Neuron (in vitro differentiated cells): ENCODE results near the gene NME9.

ENCODE experiments used
- H2AFZ ChIP-seq: one replicate; pipeline ENCODE4 v1.6.1; 2013; ENCODE audit warnings: low read depth, mild to moderate bottlenecking, inconsistent platforms, low read length, moderate library complexity
- H3K27me3 ChIP-seq: one replicate; pipeline ENCODE4 v1.6.1; 2013; ENCODE audit warnings: low read length; ENCODE audit not compliant: insufficient read depth
- H3K36me3 ChIP-seq: one replicate; pipeline ENCODE4 v1.6.1; 2013; ENCODE audit warnings: low read length; ENCODE audit not compliant: insufficient read depth
- H3K4me1 ChIP-seq: one replicate; pipeline ENCODE4 v1.6.1; 2013; ENCODE audit warnings: low read length; ENCODE audit not compliant: insufficient read depth
- H3K4me3 ChIP-seq: 2 replicates; pipeline ENCODE4 v1.5.1; 2013; ENCODE audit warnings: mild to moderate bottlenecking, low read length, moderate library complexity
- H3K9me3 ChIP-seq: one replicate; pipeline ENCODE4 v1.6.1; 2013; ENCODE audit warnings: low read length

NME9 gene

DNA sequence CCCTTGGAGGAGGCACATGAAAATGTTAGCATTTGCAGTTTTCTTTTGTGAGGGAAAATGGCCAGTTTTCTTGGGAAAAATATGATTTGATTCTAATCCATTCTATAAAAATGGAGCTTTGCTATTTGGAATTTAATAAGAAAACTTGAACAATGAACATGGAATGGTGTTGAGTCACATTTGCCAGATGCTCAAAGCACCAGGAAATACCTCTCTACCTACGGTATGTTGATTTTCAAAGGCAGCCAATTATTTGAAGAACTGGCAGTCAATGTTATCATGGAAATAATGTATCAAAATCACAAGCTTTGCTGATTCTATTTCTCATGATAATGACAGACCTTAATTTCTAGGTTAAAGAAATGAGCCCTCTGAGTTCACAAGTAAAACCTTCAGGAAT, 14.9 kb downstream of the NME9 start:
- H2AFZ ChIP-seq, result no peak overlapping the region
- no peaks in the 10 kb centered on the region for H3K4me1 ChIP-seq
- H3K4me3 ChIP-seq, result no peak overlapping the region
- no peaks in the 10 kb centered on the region for H3K36me3 ChIP-seq
- no peaks in the 10 kb centered on the region for H3K9me3 ChIP-seq
- no peaks in the 10 kb centered on the region for H3K27me3 ChIP-seq

DNA sequence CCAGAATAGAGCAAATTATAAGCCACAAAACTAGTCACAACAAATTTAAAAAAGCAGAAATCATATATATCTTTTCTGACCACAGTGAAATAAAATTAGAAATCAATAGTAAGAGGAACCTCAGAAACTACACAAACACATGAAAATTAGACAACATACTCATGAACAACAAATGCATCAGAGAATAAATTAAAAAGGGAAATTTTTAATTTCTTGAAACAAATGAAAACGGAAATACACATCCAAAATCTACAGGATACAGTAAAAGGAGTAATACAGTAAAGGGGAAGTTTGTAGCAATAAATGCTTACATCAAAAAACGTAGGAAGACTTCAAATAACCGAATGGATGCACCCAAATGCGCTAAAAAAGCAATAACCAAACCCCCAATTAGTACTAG, 19.2 kb downstream of the NME9 start:
- Histone ChIP-seq H3K4me3 (no peak overlapping the region), H3K36me3 (no peaks in the 10 kb centered on the region), H3K9me3 (peaks cover 5% of the 10 kb centered on the region), H2AFZ (no peak overlapping the region), H3K4me1 (no peaks in the 10 kb centered on the region), H3K27me3 (no peaks in the 10 kb centered on the region)

DNA sequence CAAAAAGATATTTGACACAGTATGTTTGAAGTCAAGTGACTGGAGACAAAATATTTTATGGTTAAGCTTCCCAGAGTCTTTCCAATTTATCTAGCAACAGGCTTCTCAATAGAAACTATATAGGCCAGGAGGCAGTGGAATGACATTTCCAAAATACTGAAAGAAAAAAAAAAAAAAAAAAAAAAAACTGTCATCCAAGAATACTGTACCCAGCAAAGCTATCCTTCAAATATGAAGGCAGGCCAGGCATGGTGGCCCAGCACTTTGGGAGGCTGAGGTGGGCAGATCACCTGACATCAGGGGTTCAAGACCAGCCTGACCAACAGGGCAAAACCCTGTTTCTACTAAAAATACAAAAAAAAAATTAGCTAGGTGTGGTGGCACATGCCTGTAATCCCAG, 20.9 kb downstream of the NME9 start:
- peaks cover 5% of the 10 kb centered on the region for H3K9me3 ChIP-seq
- no peaks in the 10 kb centered on the region for H3K4me1 ChIP-seq
- no peaks in the 10 kb centered on the region for H3K36me3 ChIP-seq

DNA sequence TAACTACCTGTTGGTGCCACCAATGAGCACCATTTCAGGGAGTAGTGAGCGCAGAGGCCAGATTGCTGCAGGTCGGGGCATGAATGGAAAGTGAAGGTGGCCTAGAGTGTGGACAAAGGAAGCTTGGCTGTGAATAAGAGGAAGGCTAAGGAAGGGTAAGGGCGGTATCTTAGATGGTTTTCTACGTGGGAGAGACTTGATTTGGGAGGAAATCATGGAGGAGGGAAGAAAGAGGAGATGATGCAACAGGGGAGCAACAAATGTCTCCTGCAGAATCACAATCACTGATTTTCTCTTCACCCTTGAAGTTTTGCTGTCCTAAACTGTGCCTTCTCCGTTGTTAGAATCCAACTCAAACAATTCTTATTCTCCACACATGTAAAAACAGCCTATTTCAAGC, 21.8 kb downstream of the NME9 start:
- H3K36me3 ChIP-seq, result no peaks in the 10 kb centered on the region
- no peak overlapping the region for H3K4me3 ChIP-seq
- peaks cover 5% of the 10 kb centered on the region for H3K9me3 ChIP-seq
- H3K4me1 ChIP-seq, result no peaks in the 10 kb centered on the region
- no peak overlapping the region for H2AFZ ChIP-seq
- H3K27me3 ChIP-seq, result no peaks in the 10 kb centered on the region

More for the DNA sequence above, 20.9 kb downstream of the NME9 start:
- H3K27me3 ChIP-seq, result no peaks in the 10 kb centered on the region
- no peak overlapping the region for H3K4me3 ChIP-seq
- H2AFZ ChIP-seq, result no peak overlapping the region

DNA sequence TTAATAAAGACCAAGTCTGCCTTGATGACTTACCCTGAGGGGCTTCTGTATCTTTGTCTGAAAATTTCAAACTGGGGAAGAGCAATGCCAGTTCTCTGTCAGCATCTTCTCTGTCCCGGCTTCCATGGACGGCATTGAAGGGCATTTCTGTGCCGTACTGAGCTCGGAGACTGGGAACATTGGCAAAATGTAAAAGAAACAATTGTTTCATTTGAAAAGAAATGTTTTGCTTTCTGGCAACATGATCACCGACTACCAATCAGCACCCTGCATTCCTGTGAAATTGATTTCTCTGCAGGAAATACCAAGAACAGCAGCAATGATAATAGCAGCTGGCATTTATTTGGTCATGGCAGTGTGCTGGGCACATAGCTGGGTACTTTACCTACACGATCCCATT, 26.2 kb downstream of the NME9 start:
- H3K36me3 ChIP-seq, result peaks cover 6% of the 10 kb centered on the region
- peaks cover 5% of the 10 kb centered on the region for H3K9me3 ChIP-seq
- H3K4me1 ChIP-seq, result no peaks in the 10 kb centered on the region
- no peak overlapping the region for H2AFZ ChIP-seq
- no peaks in the 10 kb centered on the region for H3K27me3 ChIP-seq
- no peak overlapping the region for H3K4me3 ChIP-seq

DNA sequence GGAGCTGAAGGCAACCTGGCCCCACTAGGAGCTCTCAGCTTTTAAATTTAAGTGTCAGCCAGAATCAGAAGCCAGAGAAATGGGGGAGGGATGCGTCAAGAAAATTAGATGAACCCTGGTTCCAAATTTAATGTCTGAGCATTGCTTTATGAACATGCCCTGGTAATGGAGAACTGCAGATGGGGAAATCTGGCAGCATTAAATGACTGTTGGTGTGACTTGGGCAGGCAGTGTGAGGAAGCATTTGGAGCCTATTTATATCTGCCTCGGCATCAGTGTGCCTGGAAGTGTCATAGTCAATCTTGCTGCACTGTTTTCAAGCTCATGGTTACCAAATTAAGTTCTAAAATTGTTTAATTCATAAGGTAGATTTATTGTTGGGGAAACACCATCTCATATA, 29.0 kb downstream of the NME9 start:
- H3K4me3 ChIP-seq, result no peak overlapping the region

DNA sequence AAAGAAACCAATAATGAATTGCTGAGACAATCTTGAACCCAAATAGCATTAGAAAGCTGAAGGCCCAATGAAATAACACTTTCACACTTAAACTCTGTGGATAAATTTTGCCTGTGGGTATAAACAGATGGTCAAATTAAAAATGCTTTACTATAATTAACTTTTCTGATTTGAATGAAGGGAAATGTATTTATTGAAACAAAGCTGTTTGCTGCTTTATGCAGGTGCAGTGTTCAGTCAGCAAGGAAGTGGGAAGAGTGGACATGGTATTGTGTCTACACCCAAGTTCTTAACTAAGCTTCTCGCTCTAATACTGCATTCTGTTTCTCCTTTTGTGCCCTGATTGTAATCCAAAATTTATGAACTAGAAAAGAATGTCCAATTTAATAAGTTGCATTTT, 31.8 kb downstream of the NME9 start:
- no peaks in the 10 kb centered on the region for H3K4me1 ChIP-seq
- H3K4me3 ChIP-seq, result no peak overlapping the region
- H3K36me3 ChIP-seq, result peaks cover 46% of the 10 kb centered on the region
- H3K9me3 ChIP-seq, result no peaks in the 10 kb centered on the region
- H2AFZ ChIP-seq, result no peak overlapping the region
- H3K27me3 ChIP-seq, result no peaks in the 10 kb centered on the region

More for the DNA sequence above, 29.0 kb downstream of the NME9 start:
- peaks cover 29% of the 10 kb centered on the region for H3K36me3 ChIP-seq
- H3K9me3 ChIP-seq, result no peaks in the 10 kb centered on the region
- H2AFZ ChIP-seq, result no peak overlapping the region
- no peaks in the 10 kb centered on the region for H3K4me1 ChIP-seq
- no peaks in the 10 kb centered on the region for H3K27me3 ChIP-seq

DNA sequence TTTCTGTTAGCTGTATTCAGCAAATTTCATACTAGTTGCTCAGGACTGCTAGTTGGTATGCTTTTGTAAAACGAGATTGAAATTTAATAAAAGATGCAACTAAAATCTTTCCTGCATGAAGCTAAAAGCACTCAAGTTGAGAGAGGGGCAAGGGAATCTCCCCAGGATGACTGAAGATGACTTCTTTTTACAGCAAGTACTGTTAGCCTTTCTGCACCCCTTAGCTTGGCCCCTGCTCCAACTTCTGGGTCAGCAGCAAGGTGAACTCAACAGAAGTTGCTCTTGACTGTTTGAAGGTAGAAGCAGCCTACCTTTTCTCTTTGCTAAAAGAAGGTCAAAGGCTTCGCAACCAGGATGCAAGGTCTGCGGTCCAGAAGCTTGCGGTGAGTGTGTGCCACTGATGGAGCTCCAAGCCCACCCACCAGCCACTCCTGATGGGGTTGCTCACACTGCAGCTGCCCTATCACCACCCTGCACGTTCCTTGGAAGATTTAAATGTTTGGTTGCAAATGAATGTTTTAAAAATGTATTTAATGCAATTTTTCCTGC, 32.5 kb downstream of the NME9 start:
- no peaks in the 10 kb centered on the region for H3K27me3 ChIP-seq
- H3K4me3 ChIP-seq, result no peak overlapping the region
- no peaks in the 10 kb centered on the region for H3K4me1 ChIP-seq
- H3K36me3 ChIP-seq, result peaks cover 53% of the 10 kb centered on the region
- H2AFZ ChIP-seq, result no peak overlapping the region
- H3K9me3 ChIP-seq, result no peaks in the 10 kb centered on the region

DNA sequence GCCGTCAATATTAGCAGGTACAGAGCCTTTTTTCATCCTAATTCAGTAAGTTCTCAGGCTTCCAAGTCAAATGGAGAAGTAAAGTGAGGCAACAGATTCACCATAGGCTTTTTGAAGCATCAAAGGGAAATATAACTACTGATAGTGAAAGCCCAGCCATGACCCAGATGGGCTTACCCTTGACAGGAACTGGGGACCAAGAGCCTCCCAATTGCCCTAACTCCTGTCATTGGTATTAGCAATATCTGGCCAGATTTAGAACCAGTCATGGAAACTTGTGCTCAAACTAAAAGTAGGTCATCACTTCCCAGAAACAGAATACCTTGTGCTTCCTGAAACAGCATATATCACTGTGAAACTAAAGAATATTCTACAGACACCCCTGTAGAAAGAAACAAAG, 33.0 kb downstream of the NME9 start:
- Histone ChIP-seq H2AFZ (no peak overlapping the region), H3K9me3 (no peaks in the 10 kb centered on the region), H3K4me3 (no peak overlapping the region), H3K4me1 (no peaks in the 10 kb centered on the region), H3K36me3 (peaks cover 55% of the 10 kb centered on the region), H3K27me3 (no peaks in the 10 kb centered on the region)

DNA sequence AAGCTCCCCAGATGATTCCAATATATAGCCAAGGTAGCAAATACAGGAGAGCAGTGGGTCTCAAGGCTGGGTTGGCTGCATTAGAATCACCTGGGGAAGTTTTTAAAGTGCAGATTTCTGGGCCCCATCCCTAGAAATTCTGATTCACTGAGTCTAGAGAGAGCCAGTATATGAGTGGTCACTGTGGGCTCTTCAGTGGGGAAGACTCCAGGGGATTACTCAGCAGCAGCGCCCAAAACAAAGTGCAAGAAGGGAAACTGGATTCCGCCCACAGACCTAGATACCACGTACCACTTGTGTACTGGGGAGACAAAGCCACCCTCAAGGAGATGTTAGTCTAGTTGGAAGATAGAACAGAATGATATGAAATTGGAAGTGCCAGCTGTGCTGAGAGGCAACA, 40.0 kb downstream of the NME9 start:
- Histone ChIP-seq H3K4me3 (no peak overlapping the region), H3K27me3 (no peaks in the 10 kb centered on the region), H3K4me1 (no peaks in the 10 kb centered on the region), H2AFZ (no peak overlapping the region), H3K36me3 (peaks cover 72% of the 10 kb centered on the region), H3K9me3 (no peaks in the 10 kb centered on the region)

DNA sequence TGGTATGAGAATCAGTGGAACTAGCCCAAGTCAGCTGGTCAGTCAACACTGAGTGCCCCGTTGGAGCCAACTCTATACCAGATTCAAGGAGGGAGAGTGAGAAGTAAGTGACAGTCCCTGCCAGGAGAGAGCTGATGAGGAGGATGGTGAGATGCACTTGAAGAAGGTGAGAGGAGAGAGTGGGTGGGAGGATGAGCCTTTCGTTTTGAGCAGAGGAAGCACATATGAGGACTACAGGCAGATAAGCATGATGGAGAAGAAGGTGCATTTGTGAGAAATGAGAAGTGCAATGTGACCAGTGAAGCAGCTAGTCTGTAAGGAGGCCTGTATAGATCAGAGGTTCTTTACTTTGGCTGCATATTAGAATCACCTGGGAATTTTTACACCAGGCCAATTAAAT, 40.4 kb downstream of the NME9 start:
- H3K36me3 ChIP-seq, result peaks cover 76% of the 10 kb centered on the region

DNA sequence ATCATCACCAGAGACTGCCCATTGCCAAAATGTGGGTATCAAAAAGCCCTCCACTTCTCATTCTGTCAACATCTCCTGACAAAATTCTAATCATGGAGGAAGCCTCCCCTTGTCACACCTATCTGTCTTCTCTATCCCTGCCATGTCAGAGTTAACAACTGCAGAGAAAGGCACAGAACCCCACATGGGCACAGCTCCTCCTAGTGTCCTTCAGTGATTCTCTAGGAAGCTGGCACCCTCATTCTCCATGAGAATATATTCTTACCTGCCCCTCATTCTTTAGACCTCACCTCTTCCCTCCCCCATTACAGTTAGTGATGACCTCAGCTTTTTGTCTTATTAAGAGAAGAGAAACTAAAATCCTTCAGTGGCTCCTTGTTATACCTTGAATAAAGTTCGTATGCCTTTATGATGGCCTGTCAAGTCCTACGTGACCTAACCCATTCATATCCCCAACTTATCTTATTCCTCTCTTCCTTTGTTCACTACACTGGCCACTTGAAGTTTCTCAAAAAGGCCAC, 44.6 kb downstream of the NME9 start:
- H3K9me3 ChIP-seq, result no peaks in the 10 kb centered on the region
- no peaks in the 10 kb centered on the region for H3K4me1 ChIP-seq
- H3K4me3 ChIP-seq, result no peak overlapping the region
- H2AFZ ChIP-seq, result no peak overlapping the region
- no peaks in the 10 kb centered on the region for H3K27me3 ChIP-seq
- peaks cover 54% of the 10 kb centered on the region for H3K36me3 ChIP-seq

More for the DNA sequence above, 40.4 kb downstream of the NME9 start:
- Histone ChIP-seq H3K27me3 (no peaks in the 10 kb centered on the region), H2AFZ (no peak overlapping the region), H3K4me1 (no peaks in the 10 kb centered on the region), H3K4me3 (no peak overlapping the region), H3K9me3 (no peaks in the 10 kb centered on the region)

DNA sequence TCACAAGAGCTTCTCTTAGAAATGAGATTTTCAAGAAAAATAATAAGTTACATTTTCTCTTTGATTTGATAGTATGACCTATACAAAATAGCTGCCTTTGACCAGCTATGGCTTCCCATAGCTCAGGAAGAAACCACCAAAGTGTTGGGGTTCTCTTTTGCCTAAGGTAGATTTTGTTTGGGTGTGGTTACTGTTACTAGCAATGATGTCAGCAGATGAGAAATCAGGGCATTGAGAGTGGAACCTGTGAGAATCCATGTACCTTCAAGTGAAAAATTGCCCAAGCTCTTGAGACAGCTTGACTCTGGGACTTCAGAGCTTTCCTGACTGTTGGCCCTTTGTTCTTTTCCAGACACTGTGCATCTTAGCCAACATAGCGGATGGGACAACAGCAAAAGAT, 45.6 kb downstream of the NME9 start:
- Histone ChIP-seq H3K36me3 (peaks cover 48% of the 10 kb centered on the region), H2AFZ (no peak overlapping the region), H3K9me3 (no peaks in the 10 kb centered on the region), H3K27me3 (no peaks in the 10 kb centered on the region), H3K4me3 (no peak overlapping the region), H3K4me1 (no peaks in the 10 kb centered on the region)

DNA sequence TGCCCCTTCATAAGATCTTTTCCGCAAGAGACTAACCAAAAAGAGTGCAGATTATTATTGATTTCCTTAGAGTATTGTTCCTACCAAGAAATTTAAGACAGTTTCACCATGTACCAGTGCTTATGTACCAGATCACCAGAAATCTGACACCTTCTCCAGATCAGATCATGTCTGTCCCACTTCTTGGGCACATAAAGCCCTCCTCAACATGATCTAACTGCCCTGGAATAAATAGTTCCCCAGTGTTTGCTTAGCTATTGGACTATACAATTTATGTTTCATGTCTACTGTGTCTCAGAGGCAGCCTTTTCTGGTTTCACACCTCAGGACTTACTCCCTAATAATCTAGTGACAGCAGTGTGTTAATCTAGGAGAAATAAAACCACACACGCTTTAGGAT, 46.8 kb downstream of the NME9 start:
- H3K36me3 ChIP-seq, result peaks cover 44% of the 10 kb centered on the region

More for the DNA sequence above, 46.8 kb downstream of the NME9 start:
- no peak overlapping the region for H3K4me3 ChIP-seq
- no peak overlapping the region for H2AFZ ChIP-seq
- H3K9me3 ChIP-seq, result no peaks in the 10 kb centered on the region
- H3K27me3 ChIP-seq, result no peaks in the 10 kb centered on the region
- no peaks in the 10 kb centered on the region for H3K4me1 ChIP-seq
